HuH-7.5 (cell line): ENCODE data around the gene OR51M1.

Experiments
- DNase-seq: peaks from one replicate; pipeline ENCODE4 v3.0.0; 2011; ENCODE audit warnings: low spot score

Gene OR51M1

DNA sequence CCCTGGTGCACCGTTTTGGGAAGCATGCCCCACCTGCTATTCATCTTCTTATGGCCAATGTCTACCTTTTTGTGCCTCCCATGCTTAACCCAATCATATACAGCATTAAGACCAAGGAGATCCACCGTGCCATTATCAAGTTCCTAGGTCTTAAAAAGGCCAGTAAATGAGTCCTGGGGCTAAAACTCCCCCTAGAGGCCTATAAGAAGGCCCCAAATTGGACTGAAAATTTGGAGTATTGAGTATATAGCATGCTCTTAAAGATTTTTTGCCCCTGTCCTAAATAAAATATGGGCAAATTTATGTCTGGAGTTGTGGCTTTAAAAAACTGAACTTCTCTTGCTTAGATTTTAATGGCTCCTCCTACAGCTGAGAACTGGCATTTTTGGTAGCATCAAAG, 6.6 kb downstream of the OR51M1 start:
- DNase-seq, result no peak

- DNase-seq, result no peak
Observed at GRCh38 chr11:5394091-5394490, 10.5 kb downstream of the OR51M1 start.

DNA sequence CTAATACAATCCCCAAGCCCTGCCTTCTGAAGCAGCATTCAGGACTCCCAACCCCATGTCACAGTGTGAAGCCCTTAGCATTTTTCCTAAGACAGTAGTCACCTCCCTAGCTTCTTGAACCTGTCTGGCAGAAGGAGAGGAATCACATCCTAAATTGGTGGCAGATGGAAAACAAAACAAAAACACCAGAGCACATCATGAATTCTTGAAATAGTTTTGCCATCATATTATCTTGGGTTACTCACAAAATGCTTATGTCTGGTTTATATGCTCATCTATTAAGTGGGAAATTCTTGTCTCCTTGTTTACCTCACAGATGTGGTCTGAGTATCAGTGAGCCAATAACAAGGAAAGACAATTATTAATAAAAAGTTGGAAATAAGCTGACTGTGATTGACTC, 15.3 kb downstream of the OR51M1 start:
- DNase-seq, result no peak

- no peak for DNase-seq
Observed at GRCh38 chr11:5405173-5405572, 21.6 kb downstream of the OR51M1 start.

GRCh38 chr11:5420993-5421392, 37.4 kb downstream of the OR51M1 start:
- DNase-seq, result no peak

DNA sequence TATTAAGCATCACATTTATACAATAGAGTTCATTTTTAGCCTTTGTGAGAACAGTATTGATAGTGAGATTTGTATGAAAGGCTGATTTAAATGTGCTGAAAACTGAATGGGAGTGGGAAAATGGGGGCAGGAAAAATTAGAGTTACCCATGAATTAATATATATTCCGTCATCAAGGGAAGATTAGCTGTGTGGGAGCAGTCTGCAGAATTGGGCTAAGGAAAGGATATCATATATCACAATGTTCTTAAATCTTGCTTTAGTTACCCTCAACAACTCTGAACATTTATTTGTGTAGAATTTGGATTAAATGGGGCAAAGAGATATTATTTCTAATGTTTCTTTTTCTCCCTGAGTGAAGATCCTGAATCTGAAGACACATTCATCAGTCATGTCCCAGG, 38.2 kb downstream of the OR51M1 start, which contains the start of gene OR51Q1:
OR51Q1 (plus strand) TSS at position 301 of the 400 bp plus-strand sequence; CDS start at position 391, 90 bp downstream.
- DNase-seq, result no peak

DNA sequence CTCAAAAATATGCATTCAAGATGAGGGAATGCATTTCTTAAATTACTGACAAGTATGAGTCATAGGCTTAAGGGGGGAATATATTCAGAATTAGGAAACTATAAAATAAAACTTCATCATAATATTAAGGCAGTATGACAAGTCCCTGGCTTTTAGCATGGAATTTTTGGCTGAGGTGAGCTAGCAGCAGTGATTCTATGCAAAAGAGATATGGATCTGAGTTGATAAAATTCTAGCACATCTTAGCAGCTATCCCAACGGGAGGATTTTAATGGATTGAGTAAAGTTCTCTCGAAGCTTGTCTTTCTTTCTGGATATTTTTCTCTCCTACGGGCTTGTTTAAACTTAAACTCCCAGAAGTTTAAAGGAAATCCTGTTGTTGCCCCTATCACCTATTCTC, 39.5 kb downstream of the OR51M1 start:
- no peak for DNase-seq

DNA sequence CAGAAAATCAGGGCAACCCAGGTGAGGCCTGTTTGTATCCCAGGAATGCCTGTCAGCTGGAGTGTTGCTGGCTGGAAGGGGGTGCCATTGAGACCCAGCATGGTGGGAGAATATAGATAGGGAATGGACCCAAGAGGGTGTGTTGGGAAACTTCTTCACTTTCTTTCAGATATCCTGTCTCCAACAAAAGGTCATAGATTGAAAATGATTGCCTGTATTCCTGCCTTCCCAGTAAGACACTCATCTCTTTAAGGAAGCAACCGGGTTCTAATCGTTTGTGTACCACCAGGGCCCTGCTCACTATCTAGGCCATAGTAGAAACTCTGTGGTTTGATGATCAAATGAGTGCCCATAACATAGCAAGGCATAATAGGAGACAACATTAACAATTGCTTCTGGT, 57.8 kb downstream of the OR51M1 start, which contains the start of gene OR51I1:
OR51I1 (minus strand) TSS at position 101 of the 400 bp plus-strand sequence; CDS start at position 101, 0 bp downstream.
- no peak for DNase-seq
